HEK293T (cell line): Measurements from ENCODE around the gene SNRPA.

Source experiments
- CTCF ChIA-PET: fragments of 350-600 bp; formaldehyde crosslinking; extraction: SDS; loops from one replicate; lab custom pipeline; 2021; ENCODE audit warnings: antibody characterized with exemption, inconsistent platforms; lab: Yijun Ruan, JAX
- POLR2A ChIA-PET: fragments of 350-600 bp; formaldehyde crosslinking; extraction: SDS; loops from one replicate; lab custom pipeline; 2020; ENCODE audit warnings: antibody characterized with exemption, inconsistent platforms; lab: Yijun Ruan, JAX
- DNase-seq: peaks from one replicate; pipeline ENCODE4 v3.0.0; 2012; ENCODE audit warnings: mixed read lengths; ENCODE audit errors: extremely low spot score
- ARNT ChIP-seq: fragments of 450-650 bp; IDR thresholded peaks from 2 replicates; pipeline ENCODE4 v1.6.1; 2017; ENCODE audit warnings: mild to moderate bottlenecking
- BHLHE40 ChIP-seq: fragments of 450-650 bp; IDR thresholded peaks from 2 replicates; pipeline ENCODE4 v1.6.1; 2016; ENCODE audit warnings: mild to moderate bottlenecking, moderate library complexity, borderline replicate concordance
- CTBP1 ChIP-seq: fragments of 450-650 bp; IDR thresholded peaks from 2 replicates; pipeline ENCODE4 v1.6.1; 2016; ENCODE audit warnings: borderline replicate concordance
- ELF4 ChIP-seq: fragments of 450-650 bp; IDR thresholded peaks from 2 replicates; pipeline ENCODE4 v1.6.1; 2017; ENCODE audit warnings: antibody characterized with exemption
- FOXA1 ChIP-seq: fragments of 450-650 bp; IDR thresholded peaks from 2 replicates; pipeline ENCODE4 v1.6.1; 2016; ENCODE audit warnings: mild to moderate bottlenecking
- FOXK2 ChIP-seq: fragments of 450-650 bp; IDR thresholded peaks from 2 replicates; pipeline ENCODE4 v1.6.1; 2016; ENCODE audit warnings: mild to moderate bottlenecking
- FOXM1 ChIP-seq: fragments of 450-650 bp; IDR thresholded peaks from 2 replicates; pipeline ENCODE4 v1.6.1; 2017; ENCODE audit warnings: mild to moderate bottlenecking, borderline replicate concordance
- HDGF ChIP-seq: fragments of 450-650 bp; IDR thresholded peaks from 2 replicates; pipeline ENCODE4 v1.6.1; 2017; ENCODE audit warnings: antibody characterized with exemption, borderline replicate concordance
- L3MBTL2 ChIP-seq: fragments of 450-650 bp; conservative IDR thresholded peaks from 2 replicates; pipeline ENCODE4 v1.6.1; 2016; ENCODE audit warnings: mild to moderate bottlenecking
- LEF1 ChIP-seq: fragments of 450-650 bp; IDR thresholded peaks from 2 replicates; pipeline ENCODE4 v1.6.1; 2017; ENCODE audit warnings: mild to moderate bottlenecking, borderline replicate concordance
- NFRKB ChIP-seq: fragments of 450-650 bp; IDR thresholded peaks from 2 replicates; pipeline ENCODE4 v1.6.1; 2016; ENCODE audit warnings: mild to moderate bottlenecking, moderate library complexity
- PKNOX1 ChIP-seq: fragments of 450-650 bp; IDR thresholded peaks from 2 replicates; pipeline ENCODE4 v1.6.1; 2016
- SP1 ChIP-seq: fragments of 450-650 bp; IDR thresholded peaks from 2 replicates; pipeline ENCODE4 v1.6.1; 2017
- SUZ12 ChIP-seq: fragments of 450-650 bp; IDR thresholded peaks from 2 replicates; pipeline ENCODE4 v1.6.1; 2016; ENCODE audit warnings: mild to moderate bottlenecking
- TARDBP ChIP-seq: fragments of 450-650 bp; IDR thresholded peaks from 2 replicates; pipeline ENCODE4 v1.6.1; 2016
- ZNF384 ChIP-seq: fragments of 450-650 bp; IDR thresholded peaks from 2 replicates; pipeline ENCODE4 v1.6.1; 2016

The SNRPA gene

GRCh38 chr19:40739030-40739839 lies 11.8 kb upstream of the SNRPA start:
- TF ChIP-seq TARDBP (no peak), LEF1 (no peak), FOXK2 (no peak), FOXM1 (no peak), SP1 (no peak), ELF4 (no peak), FOXA1 (no peak), SUZ12 (no peak), CTBP1 (no peak), ARNT (no peak), BHLHE40 (no peak), L3MBTL2 (no peak), HDGF (no peak), ZNF384 (no peak), PKNOX1 (no peak)
- DNase-seq, result no peak
- ChIA-PET POLR2A (interaction anchor here (0.6 to 3.3 kb wide), 4 partner anchors 11 to 22 kb away, joined by 4 to 17 read pairs (median 4); partner anchors contain the start of genes ACTMAP, ITPKC and SNRPA), CTCF (interaction anchor here (0.7 kb wide), 1 partner anchor 600 kb away, joined by 3 read pairs; no protein-coding TSS in a partner anchor)

GRCh38 chr19:40739871-40740703 lies 10.9 kb upstream of the SNRPA start:
- ChIA-PET POLR2A (interaction anchor here (0.6 to 3.3 kb wide), 3 partner anchors 11 to 23 kb away, joined by 4 to 17 read pairs (median 4); partner anchors contain the start of genes ACTMAP, ITPKC and SNRPA), CTCF (interaction anchor here (0.7 kb wide), 1 partner anchor 600 kb away, joined by 3 read pairs; no protein-coding TSS in a partner anchor)
- DNase-seq, result no peak
- TF ChIP-seq ARNT (no peak), FOXA1 (no peak), FOXM1 (no peak), TARDBP (no peak), LEF1 (no peak), ZNF384 (no peak), BHLHE40 (no peak), PKNOX1 (no peak), NFRKB (no peak), FOXK2 (no peak), SP1 (no peak), CTBP1 (no peak), HDGF (no peak), SUZ12 (no peak)

- CTCF ChIA-PET, result interaction anchor here (0.5 kb wide), 1 partner anchor 190 kb away, joined by 3 read pairs; no protein-coding TSS in a partner anchor
- TF ChIP-seq NFRKB (no peak), FOXK2 (no peak), LEF1 (no peak), BHLHE40 (no peak), TARDBP (no peak), FOXM1 (no peak), ELF4 (no peak), ARNT (no peak), SP1 (no peak), PKNOX1 (no peak), SUZ12 (no peak), CTBP1 (no peak), FOXA1 (no peak), L3MBTL2 (no peak)
- POLR2A ChIA-PET, result interaction anchor here (3.3 kb wide), 1 partner anchor 10 kb away, joined by 17 read pairs; the partner anchor contains the start of genes ACTMAP and SNRPA
- DNase-seq, result no peak
Observed at GRCh38 chr19:40740747-40741146, 10.3 kb upstream of the SNRPA start.

GRCh38 chr19:40741527-40742390 lies 9.2 kb upstream of the SNRPA start:
- DNase-seq, result no peak
- ChIA-PET POLR2A (interaction anchor here (1.1 to 3.3 kb wide), 3 partner anchors 9 to 56 kb away, joined by 3 to 17 read pairs (median 6); partner anchors contain the start of genes ACTMAP, COQ8B, ITPKC and SNRPA), CTCF (interaction anchor here (0.5 to 0.6 kb wide), 2 partner anchors 191 to 378 kb away, joined by 3 to 8 read pairs; no protein-coding TSS in a partner anchor)
- no peak for TF ChIP-seq CTBP1
- no peak for TF ChIP-seq L3MBTL2
- no peak for TF ChIP-seq ARNT
- no peak for TF ChIP-seq FOXK2
- TF ChIP-seq PKNOX1, result no peak
- no peak for TF ChIP-seq FOXM1
- TF ChIP-seq LEF1, result no peak
- no peak for TF ChIP-seq BHLHE40
